Panc1 (cell line): ENCODE data around the gene MAGEA11. TPM values are rescaled to one million over a fixed set of nuclear protein-coding genes. Genes with fewer than 3 reads are reported as not detected.
"Not testable (repeated sequence)": the region's sequence is repeated elsewhere in the genome, so short reads cannot be mapped to it uniquely, and the experiment has no call there.

ENCODE experiments used
- ATAC-seq: fragments of 200-7000 bp; cut with Tn5 transposase; 2 replicates; pipeline ENCODE4 v1.9.1; 2020; ENCODE audit warnings: mild to moderate bottlenecking, moderate library complexity
- BruUV-seq: library from RNA; stranded (reverse); fragments of 400-500 nt; replicated peaks from 2 replicates; lab custom pipeline; 2021; lab: Mats Ljungman, UMichigan
- CTCF ChIA-PET: fragments of 300-600 bp; sonication (Branson Sonifier 250); formaldehyde crosslinking; loops from one replicate; lab custom pipeline; 2022; ENCODE audit warnings: antibody characterized with exemption; lab: Charles Lee
- POLR2A ChIA-PET: fragments of 300-600 bp; sonication (Branson Sonifier 250); formaldehyde crosslinking; loops from one replicate; lab custom pipeline; 2022; ENCODE audit warnings: antibody characterized with exemption; lab: Charles Lee
- DNase-seq: peaks from one replicate; pipeline ENCODE4 v3.0.0-alpha.2; 2010; ENCODE audit warnings: low read depth, low spot score
- H3K27ac ChIP-seq: 2 replicates; pipeline ENCODE4 v1.5.1; 2011; ENCODE audit warnings: mild to moderate bottlenecking, low read length, inconsistent platforms
- H3K27me3 ChIP-seq: fragments of 200-500 bp; sonication (Bioruptor generic); 2 replicates; pipeline ENCODE4 v1.6.0; 2014; ENCODE audit warnings: low read length, inconsistent platforms; ENCODE audit not compliant: control insufficient read depth, insufficient read depth
- H3K36me3 ChIP-seq: fragments of 200-500 bp; sonication (Bioruptor generic); 2 replicates; pipeline ENCODE4 v1.5.1; 2014; ENCODE audit warnings: inconsistent platforms, mild to moderate bottlenecking, low read length, moderate library complexity; ENCODE audit not compliant: control insufficient read depth, insufficient read depth
- H3K4me1 ChIP-seq: 2 replicates; pipeline ENCODE4 v1.5.1; 2011; ENCODE audit warnings: inconsistent platforms, mild to moderate bottlenecking, low read length, moderate library complexity; ENCODE audit not compliant: control insufficient read depth, insufficient read depth
- H3K4me3 ChIP-seq, 2 experiments: 2 replicates each; pipeline ENCODE4 v1.5.1; 2011 to 2012; ENCODE audit warnings: low read depth in 2 of 2, low read length in 2 of 2, mild to moderate bottlenecking in 2 of 2, inconsistent platforms in 1 of 2, moderate library complexity in 1 of 2
- H3K9me3 ChIP-seq: fragments of 200-500 bp; sonication (Bioruptor generic); 2 replicates; pipeline ENCODE4 v1.5.1; 2014; ENCODE audit warnings: low read depth, mild to moderate bottlenecking, inconsistent platforms, low read length, moderate library complexity; ENCODE audit not compliant: control insufficient read depth, insufficient read depth
- POLR2AphosphoS5 ChIP-seq: IDR thresholded peaks from 2 replicates; pipeline ENCODE4 v1.6.1; 2012; ENCODE audit warnings: mild to moderate bottlenecking, low read depth, low read length, moderate library complexity
- SIN3A ChIP-seq: IDR thresholded peaks from 2 replicates; pipeline ENCODE4 v1.6.1; 2012; ENCODE audit warnings: low read depth, mild to moderate bottlenecking, low read length, moderate library complexity, borderline replicate concordance; ENCODE audit not compliant: insufficient read depth
- TCF7L2 ChIP-seq: IDR thresholded peaks from 2 replicates; pipeline ENCODE4 v1.6.1; 2011; ENCODE audit warnings: mild to moderate bottlenecking, low read depth, low read length, inconsistent platforms
- in situ Hi-C: cut with HindIII; loops from 2 replicates; pipeline ENCODE4 v1.10.0; 2016; ENCODE audit warnings: low sequenced_read_pairs, low pct_unique_long_range_greater_than_20kb
- intact Hi-C: fragments of 100-400 bp; cut with micrococcal nuclease; formaldehyde crosslinking; loops from one replicate; pipeline ENCODE4 v1.10.0; 2022; ENCODE audit not compliant: unreplicated experiment
- total RNA-seq: library from RNA; stranded (reverse); gene quantifications from one replicate; pipeline ENCODE4 v1.2.1, GENCODE V29; 2021; ENCODE audit not compliant: unreplicated experiment
- TF ChIP-seq, protein P1 (sequence below): fragments of 450-650 bp; IDR thresholded peaks from 2 replicates; pipeline ENCODE4 v1.5.1; 2017; ENCODE audit warnings: mild to moderate bottlenecking
- TF ChIP-seq, protein P2 (sequence below), 2 experiments: IDR thresholded peaks; 2 replicates each; pipeline ENCODE4 v1.6.1; 2011 to 2012; ENCODE audit warnings: low read depth in 2 of 2, control low read depth in 1 of 2, low read length in 1 of 2, mild to moderate bottlenecking in 1 of 2, moderate library complexity in 1 of 2; ENCODE audit not compliant: insufficient read depth in 1 of 2

The MAGEA11 gene
- total RNA-seq, 1 experiment from 2014 or later = not detected

DNA sequence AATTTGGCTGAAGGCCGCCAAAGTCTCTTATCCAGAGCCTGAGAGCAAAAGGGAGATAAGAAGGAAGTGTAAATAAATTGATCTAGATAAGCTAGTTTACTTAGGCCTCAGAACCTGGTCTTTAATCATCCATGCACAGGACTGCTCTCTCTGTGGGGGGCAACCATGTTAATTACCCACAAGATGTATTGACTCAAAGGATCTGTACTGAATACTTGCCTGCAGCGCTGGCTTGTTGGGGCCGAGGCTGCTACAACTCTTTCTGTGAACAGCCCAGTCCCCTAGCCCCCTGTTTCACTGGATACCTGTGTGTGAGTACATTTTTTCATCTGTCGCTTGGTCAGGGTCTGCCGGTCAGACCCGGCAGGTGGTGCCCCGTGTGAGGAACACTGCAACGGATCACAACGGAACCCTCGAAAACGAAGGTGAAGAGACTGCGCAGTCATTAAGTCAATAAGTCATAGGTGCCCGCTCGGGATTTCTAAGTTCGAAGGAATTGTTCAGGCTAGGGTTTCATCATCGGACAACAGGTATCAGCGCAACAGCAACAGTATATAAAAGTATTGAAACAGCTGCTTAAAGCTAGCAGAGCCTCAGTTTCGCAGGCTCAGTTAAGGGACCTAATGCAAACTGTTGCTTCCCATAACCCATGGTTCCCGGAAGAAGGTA, 8.3 kb downstream of the MAGEA11 start:
- no peak overlapping the region for H3K27ac ChIP-seq
- no peak for DNase-seq
- no peaks in the 10 kb centered on the region for H3K4me1 ChIP-seq
- no peaks in the 10 kb centered on the region for H3K36me3 ChIP-seq
- intact Hi-C loops (no loop called here), in situ Hi-C loops (no loop called here)
- no peaks in the 10 kb centered on the region for H3K9me3 ChIP-seq
- H3K27me3 ChIP-seq = peaks cover 4% of the 10 kb centered on the region
- ATAC-seq = no peak
- H3K4me3 ChIP-seq = no peak overlapping the region
- CTCF ChIA-PET = no interaction called here
- POLR2A ChIA-PET = no interaction called here
- BruUV-seq = no TSS peak
- TF ChIP-seq SIN3A (no peak), TCF7L2 (no peak), POLR2AphosphoS5 (no peak)
- TF ChIP-seq, protein P1, sequence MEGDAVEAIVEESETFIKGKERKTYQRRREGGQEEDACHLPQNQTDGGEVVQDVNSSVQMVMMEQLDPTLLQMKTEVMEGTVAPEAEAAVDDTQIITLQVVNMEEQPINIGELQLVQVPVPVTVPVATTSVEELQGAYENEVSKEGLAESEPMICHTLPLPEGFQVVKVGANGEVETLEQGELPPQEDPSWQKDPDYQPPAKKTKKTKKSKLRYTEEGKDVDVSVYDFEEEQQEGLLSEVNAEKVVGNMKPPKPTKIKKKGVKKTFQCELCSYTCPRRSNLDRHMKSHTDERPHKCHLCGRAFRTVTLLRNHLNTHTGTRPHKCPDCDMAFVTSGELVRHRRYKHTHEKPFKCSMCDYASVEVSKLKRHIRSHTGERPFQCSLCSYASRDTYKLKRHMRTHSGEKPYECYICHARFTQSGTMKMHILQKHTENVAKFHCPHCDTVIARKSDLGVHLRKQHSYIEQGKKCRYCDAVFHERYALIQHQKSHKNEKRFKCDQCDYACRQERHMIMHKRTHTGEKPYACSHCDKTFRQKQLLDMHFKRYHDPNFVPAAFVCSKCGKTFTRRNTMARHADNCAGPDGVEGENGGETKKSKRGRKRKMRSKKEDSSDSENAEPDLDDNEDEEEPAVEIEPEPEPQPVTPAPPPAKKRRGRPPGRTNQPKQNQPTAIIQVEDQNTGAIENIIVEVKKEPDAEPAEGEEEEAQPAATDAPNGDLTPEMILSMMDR = no peak
- TF ChIP-seq, protein P2, sequence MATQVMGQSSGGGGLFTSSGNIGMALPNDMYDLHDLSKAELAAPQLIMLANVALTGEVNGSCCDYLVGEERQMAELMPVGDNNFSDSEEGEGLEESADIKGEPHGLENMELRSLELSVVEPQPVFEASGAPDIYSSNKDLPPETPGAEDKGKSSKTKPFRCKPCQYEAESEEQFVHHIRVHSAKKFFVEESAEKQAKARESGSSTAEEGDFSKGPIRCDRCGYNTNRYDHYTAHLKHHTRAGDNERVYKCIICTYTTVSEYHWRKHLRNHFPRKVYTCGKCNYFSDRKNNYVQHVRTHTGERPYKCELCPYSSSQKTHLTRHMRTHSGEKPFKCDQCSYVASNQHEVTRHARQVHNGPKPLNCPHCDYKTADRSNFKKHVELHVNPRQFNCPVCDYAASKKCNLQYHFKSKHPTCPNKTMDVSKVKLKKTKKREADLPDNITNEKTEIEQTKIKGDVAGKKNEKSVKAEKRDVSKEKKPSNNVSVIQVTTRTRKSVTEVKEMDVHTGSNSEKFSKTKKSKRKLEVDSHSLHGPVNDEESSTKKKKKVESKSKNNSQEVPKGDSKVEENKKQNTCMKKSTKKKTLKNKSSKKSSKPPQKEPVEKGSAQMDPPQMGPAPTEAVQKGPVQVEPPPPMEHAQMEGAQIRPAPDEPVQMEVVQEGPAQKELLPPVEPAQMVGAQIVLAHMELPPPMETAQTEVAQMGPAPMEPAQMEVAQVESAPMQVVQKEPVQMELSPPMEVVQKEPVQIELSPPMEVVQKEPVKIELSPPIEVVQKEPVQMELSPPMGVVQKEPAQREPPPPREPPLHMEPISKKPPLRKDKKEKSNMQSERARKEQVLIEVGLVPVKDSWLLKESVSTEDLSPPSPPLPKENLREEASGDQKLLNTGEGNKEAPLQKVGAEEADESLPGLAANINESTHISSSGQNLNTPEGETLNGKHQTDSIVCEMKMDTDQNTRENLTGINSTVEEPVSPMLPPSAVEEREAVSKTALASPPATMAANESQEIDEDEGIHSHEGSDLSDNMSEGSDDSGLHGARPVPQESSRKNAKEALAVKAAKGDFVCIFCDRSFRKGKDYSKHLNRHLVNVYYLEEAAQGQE (IDR thresholded peaks at IDR 0.05; ENCODE audit: insufficient read depth in 1 of 2, low read depth in 2 of 2, low read length in 1 of 2) = no peak

DNA sequence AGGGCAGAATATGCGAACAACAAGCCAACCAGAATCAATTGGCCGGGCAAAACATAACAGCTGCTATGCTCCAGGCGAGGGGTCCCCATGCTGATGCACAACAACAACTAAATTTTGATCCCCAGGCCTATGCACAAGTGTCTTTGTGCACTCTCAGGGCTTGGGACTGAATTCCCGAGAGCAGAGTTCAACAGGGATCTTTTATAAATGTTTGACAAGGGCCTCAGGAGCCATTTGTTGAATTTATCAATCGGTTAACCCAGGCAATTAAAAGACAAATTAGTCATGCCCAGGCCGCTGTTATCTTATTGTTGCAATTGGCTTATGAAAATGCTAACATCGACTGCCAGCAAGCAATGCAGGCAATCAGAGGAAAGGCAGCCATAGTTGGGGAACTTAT, 9.4 kb downstream of the MAGEA11 start:
- POLR2A ChIA-PET, H3K27me3 ChIP-seq, ATAC-seq, H3K4me3 ChIP-seq, DNase-seq, H3K36me3 ChIP-seq, H3K27ac ChIP-seq, in situ Hi-C loops, BruUV-seq, CTCF ChIA-PET, H3K4me1 ChIP-seq, intact Hi-C loops, H3K9me3 ChIP-seq: not testable (repeated sequence)

DNA sequence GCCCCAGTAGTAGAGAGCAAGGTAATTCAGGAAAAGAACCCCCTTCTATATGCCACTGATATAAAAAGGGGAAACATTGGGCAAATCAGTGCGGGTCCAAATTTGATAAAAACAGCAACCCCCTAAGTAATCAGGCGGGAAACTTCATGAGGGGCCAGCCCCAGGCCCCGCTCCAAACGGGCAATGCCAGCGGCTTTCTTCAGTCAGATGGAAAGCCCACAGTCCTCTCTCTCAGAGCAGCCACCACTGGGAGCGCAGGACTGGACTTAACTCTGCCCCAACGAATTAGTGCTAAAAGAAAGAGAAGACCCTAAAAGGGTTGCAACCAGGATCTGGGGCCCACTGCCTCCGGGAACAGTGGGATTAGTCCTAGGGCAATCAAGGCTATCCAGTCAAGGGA, 9.9 kb downstream of the MAGEA11 start:
- no peaks in the 10 kb centered on the region for H3K36me3 ChIP-seq
- no peak for TF ChIP-seq TCF7L2
- no peak for TF ChIP-seq POLR2AphosphoS5
- TF ChIP-seq, protein P1 = no peak
- TF ChIP-seq SIN3A = no peak
- TF ChIP-seq, protein P2 (IDR thresholded peaks at IDR 0.05; ENCODE audit: insufficient read depth in 1 of 2, low read depth in 2 of 2, low read length in 1 of 2) = no peak
- ATAC-seq (no peak), DNase-seq (no peak)
- POLR2A ChIA-PET = no interaction called here
- H3K9me3 ChIP-seq = no peaks in the 10 kb centered on the region
- BruUV-seq = no TSS peak
- H3K27ac ChIP-seq = no peak overlapping the region
- H3K4me1 ChIP-seq = no peaks in the 10 kb centered on the region
- peaks cover 4% of the 10 kb centered on the region for H3K27me3 ChIP-seq
- H3K4me3 ChIP-seq = no peak overlapping the region
- CTCF ChIA-PET = no interaction called here
- in situ Hi-C loops = no loop called here
- intact Hi-C loops = no loop called here
